ENCODE data around the gene OGDH. TPM values are rescaled to one million over a fixed set of nuclear protein-coding genes. Genes with fewer than 3 reads are reported as not detected.
A peak's percentile ranks its signal among the peaks of the same experiment; 100 is the strongest.

OGDH gene
- total and polyA plus RNA-seq, 2 of the 4 experiments (the other 2 are of a cell fraction), result 47.4 to 56.5 TPM

GRCh38 chr7:44750921-44751571, 144.6 kb downstream of the OGDH start:
- Histone ChIP-seq H3K56ac (ENCODE audit: extremely low read depth, insufficient read depth, low read length) (no peak overlapping the region), H3K4me3 (ENCODE audit: insufficient read depth, low read depth, low read length) (no peak overlapping the region), H4K20me1 (ENCODE audit: insufficient read depth, low read length) (peaks cover 48% of the 10 kb centered on the region), H2AFZ (replicated peaks; ENCODE audit: low read length, poor library complexity) (no peak overlapping the region), H3K23ac (ENCODE audit: low read depth, low read length) (peak overlapping the region; percentile 68), H3K4me1 (ENCODE audit: control insufficient read depth, insufficient read depth, low read length) (peaks cover 27% of the 10 kb centered on the region), H4K91ac (ENCODE audit: insufficient read depth, low read depth, low read length) (no peak overlapping the region), H2BK15ac (ENCODE audit: low read depth, low read length) (no peak overlapping the region), H3K79me1 (ENCODE audit: low read depth in 1 of 2, low read length in 2 of 2) (peaks cover 32 to 70% of the 10 kb centered on the region in 2 experiments), H3K9me3 (ENCODE audit: control insufficient read depth, insufficient read depth, low read length) (no peaks in the 10 kb centered on the region), H2BK5ac (ENCODE audit: low read depth, low read length, poor library complexity, severe bottlenecking) (peak overlapping the region; percentile 12), H2BK120ac (ENCODE audit: low read depth, low read length) (no peak overlapping the region), H4K8ac (ENCODE audit: low read depth in 2 of 2, low read length in 2 of 2) (no peak overlapping the region), H3K9me1 (ENCODE audit: insufficient read depth, low read length) (peaks cover 20% of the 10 kb centered on the region), H3K4me2 (ENCODE audit: low read depth, low read length) (peak overlapping the region; percentile 33), H3K36me3 (ENCODE audit: control insufficient read depth, insufficient read depth, low read length) (peaks cover 2% of the 10 kb centered on the region; the same call in 1 of the 2 replicates), H3K9ac (ENCODE audit: low read depth, low read length) (no peak overlapping the region), H3K27me3 (ENCODE audit: control insufficient read depth, insufficient read depth, low read length) (no peaks in the 10 kb centered on the region), H2AK9ac (replicated peaks; ENCODE audit: low read depth, low read length, poor library complexity) (peak overlapping the region; percentile 42), H2AK5ac (ENCODE audit: low read depth, low read length) (no peak overlapping the region), H3K4ac (ENCODE audit: low read depth, low read length) (no peak overlapping the region), H4K5ac (ENCODE audit: low read depth, low read length) (no peak overlapping the region), H2BK20ac (ENCODE audit: low read depth, low read length) (no peak overlapping the region), H3K18ac (ENCODE audit: low read depth, low read length) (no peak overlapping the region), H3K27ac (ENCODE audit: insufficient read depth, low read length) (no peak overlapping the region), H3K14ac (replicated peaks; ENCODE audit: low read depth, low read length) (peak overlapping the region; percentile 21; the same call in 1 of the 2 replicates)
- DNase-seq (peak; percentile 52), ATAC-seq (ENCODE audit: low read depth) (no peak)
- BruUV-seq (replicated peaks), result TSS peak; percentile 22
- in situ Hi-C loops (cut with MboI; ENCODE audit: low sequenced_read_pairs), result no loop called here
- ChIA-PET POLR2A (ENCODE audit: unreplicated experiment) (no interaction called here), CTCF (interaction anchor here (1.1 kb wide), 1 partner anchor 17 kb away, joined by 4 read pairs; no protein-coding TSS in a partner anchor)
- TF ChIP-seq USF2 (IDR thresholded peaks at IDR 0.05; ENCODE audit: low read depth, low read length), result 0 out of 2 replicates have a peak, but pooled peaks have one; percentile 5
- no peak for TF ChIP-seq NFE2L2 (IDR thresholded peaks at IDR 0.05; ENCODE audit: low read depth, low read length)
- intact Hi-C loops (cut with micrococcal nuclease), result loop anchor here (5.0 kb wide), 1 partner anchor 164 kb away; no protein-coding TSS in a partner anchor
- 43% methylated on average over 1 of the region's 6 CpGs; no CpG with 5 or more reads in 1 of the 2 experiments for WGBS, 2 experiments (ENCODE audit: extremely low coverage in 2 of 2, insufficient read length in 1 of 2)
- dilution Hi-C loops (cut with HindIII; ENCODE audit: low sequenced_read_pairs, unreplicated experiment), result no loop called here

Data from IMR-90 (cell line).